NCI-H345 treated with DMSO at 0.1 percent for 48 hours (cell line): Measurements from ENCODE around the gene NEURL1.
"Not testable (repeated sequence)": the region's sequence is repeated elsewhere in the genome, so short reads cannot be mapped to it uniquely, and the experiment has no call there.

Source experiments
- DNase-seq: peaks from one replicate; lab custom pipeline; 2025; ENCODE audit not compliant: unreplicated experiment; lab: John Stamatoyannopoulos, UW

The NEURL1 gene

DNA sequence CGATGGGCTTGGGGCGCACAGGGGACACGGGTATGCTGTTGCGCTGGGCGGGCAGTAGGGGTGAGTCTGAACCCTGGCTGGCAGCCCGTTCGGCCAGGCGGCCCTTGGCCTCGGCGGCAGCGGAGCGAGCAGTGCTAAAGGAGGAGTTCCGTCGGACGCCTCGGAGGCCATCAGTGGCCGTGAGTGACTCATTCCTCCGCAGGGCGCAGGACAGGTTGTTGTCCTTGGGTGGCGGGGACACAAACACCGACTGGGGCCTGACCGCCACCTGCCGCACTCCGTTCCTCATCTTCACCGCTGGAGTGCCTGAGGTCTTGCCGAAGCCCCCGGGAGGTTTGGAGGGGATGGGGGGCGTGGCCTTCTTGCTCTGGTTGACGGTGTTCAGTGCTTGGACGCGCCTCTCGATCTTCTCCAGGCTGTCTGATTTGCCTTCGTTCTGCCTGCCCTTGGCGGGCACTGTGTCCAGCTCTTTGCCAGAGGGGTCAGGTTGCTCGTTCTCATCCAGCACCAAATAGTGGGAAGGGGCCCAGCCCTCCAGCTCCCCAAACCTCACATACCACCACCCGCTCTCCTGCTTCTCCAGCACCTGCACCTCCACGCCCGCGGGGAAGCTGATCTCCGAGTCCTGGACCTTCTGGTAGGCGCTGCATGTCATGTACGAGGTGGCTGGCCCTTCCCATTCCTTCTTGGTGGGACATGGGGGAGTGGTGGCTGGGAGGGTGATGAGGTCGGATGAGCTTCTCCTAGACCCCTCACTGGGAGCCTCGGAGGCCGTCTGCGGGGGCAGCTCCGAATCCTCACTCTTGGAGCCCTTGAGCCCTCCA lies 108.7 kb downstream of the NEURL1 start:
- DNase-seq: no peak

DNA sequence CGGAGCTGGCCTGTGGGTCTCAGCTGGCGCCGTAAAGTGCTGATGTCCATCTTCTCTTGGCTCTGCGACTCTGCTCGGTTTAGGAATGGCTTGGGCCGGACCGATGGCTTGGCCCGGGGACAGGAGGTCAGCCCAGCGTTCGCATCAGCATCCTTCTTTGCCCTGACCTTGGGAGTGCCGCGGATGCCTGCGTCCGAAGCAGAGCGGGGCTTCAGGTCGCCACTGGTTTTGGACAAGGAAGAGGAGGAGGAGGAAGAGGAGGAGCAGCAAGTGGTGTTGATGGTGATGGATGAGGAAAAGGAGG lies 109.3 kb downstream of the NEURL1 start:
- no peak for DNase-seq

DNA sequence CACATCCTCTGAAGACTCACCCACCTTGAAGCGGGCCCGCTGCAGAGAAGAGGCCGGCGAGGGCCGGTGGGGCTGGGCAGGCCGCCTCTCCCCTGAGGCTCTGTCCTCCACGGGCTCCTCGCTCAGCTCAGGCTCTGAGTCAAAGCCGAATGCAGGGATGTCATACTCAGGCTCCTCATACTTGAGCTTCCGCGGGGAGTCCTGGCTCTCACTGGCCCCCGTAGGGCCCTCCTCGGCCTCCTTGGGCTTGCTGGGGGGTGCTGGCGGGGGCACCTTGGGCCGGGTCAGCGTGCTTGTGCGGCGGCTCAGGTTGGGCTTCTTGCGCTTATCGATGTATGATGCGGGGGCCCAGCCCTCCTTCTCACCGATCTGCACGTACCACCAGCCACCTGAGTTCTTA lies 109.9 kb downstream of the NEURL1 start:
- DNase-seq: no peak

GRCh38 chr10:103605359-103606096 lies 112.0 kb downstream of the NEURL1 start:
- DNase-seq: no peak

DNA sequence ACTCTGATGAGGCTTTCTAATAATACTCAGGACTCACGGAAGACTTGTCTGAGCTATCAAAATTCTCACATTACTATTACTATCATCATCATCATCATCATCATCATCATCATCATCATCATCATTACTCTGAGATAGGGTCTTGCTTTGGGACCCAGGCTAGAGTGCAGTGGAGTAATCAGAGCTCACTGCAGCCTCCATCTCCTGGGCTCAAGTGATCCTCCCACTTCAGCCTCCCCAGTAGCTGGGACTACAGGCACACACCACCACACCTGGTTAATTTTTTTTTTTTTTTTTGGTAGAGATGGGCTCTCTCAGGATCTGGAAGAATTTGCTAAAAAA lies 112.6 kb downstream of the NEURL1 start:
- not testable (repeated sequence) for DNase-seq

DNA sequence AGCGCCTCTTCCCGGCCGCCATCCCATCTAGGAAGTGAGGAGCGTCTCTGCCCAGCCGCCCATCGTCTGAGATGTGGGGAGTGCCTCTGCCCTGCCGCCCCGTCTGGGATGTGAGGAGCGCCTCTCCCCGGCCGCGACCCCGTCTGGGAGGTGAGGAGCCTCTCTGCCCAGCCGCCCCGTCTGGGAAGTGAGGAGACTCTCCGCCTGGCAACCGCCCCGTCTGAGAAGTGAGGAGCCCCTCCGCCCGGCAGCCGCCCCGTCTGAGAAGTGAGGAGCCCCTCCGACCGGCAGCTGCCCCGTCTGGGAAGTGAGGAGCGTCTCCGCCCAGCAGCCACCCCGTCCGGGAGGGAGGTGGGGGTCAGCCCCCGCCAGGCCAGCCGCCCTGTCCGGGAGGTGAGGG lies 113.5 kb downstream of the NEURL1 start:
- DNase-seq: not testable (repeated sequence)

GRCh38 chr10:103608056-103608455 lies 114.6 kb downstream of the NEURL1 start:
- not testable (repeated sequence) for DNase-seq

DNA sequence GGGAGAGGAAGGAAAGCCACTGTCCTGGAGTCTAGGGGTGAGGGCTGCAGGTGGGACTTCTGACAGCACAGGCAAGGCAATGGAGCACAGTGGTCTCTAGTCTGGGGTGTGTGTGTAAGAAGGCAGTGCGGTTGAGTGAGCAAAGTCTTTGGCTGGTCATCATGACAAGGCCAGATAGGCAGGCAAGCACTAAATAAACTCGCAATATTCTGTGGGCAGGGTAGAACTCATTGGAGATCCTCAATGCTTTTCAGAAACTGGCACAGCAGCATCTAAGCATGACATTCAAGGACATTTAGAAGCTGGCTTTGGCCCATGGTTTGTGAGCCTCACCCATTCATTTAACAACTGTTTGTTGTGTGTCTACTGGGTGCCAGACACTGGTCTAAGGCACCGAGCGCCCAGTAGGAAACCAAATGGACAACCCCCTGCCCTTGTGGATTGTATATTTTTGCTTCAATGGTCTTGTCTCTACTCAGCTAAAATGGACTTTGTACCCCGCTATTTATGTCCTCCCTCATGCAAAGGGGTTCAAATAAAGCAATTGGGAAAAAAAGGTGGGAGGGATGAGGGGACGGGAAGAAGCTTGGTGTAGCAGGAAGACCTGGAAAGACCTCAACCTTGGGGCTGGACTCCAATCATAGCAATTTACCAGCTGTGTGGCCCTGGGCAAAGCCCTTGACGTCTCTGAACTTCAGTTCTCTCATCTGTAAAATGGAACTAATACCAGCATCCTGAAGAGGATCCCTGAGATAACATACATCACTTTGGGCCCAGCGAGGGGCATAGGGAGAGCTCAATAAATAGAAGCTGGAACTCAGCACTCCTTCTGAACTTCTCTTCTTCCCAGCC lies 116.0 kb downstream of the NEURL1 start:
- DNase-seq: no peak

DNA sequence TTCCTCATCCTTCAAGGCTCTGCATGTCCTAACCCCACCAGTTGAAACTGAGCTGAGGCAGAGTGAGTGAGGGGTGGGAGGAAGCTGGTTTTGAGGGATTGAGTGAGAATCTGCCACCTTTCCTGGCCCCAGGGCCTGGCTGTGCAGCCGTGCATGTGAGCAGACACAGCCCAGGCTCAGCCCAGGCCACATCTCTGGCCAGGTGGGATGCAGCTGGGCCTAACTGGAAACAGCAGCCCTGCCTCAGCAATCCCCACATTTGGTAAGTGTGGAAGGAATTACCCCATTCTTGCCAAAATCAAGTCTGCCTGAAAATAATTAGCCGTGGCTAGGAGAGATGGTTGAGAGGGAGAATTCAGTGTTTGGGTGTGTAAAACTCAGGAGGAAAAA lies 116.6 kb downstream of the NEURL1 start:
- no peak for DNase-seq

DNA sequence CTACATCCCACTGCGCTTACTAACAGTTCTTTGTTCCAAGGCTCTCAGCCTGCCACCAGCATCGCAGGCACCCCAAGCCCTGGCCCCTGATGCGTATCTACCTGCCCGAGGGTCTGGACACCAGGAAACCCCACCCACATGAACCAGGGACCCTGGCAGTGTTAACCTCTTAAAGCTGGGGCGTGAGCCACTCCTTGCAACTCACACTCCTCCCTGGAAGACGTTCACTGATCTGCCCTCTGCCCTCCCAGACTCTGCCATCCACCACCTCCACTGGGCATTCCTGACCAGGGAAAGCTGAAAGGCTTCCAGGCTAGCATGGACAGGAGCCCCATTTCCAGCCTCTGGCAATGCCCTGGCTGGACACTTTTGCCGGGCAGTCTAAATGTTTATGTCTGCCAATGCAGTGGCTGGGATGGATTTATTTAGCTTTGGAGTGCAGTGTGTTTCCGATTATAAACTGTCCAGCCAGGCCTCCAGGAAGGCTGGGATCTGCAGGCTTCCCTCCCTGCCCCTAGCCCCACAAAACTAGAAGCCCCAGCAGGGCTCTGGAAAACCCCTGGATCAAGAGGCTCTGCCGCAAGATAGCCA lies 117.5 kb downstream of the NEURL1 start:
- no peak for DNase-seq

GRCh38 chr10:103612462-103613365 lies 119.2 kb downstream of the NEURL1 start:
- no peak for DNase-seq

GRCh38 chr10:103613616-103614015 lies 120.1 kb downstream of the NEURL1 start:
- DNase-seq: no peak

- no peak for DNase-seq
These were observed 121.0 kb downstream of the NEURL1 start for GRCh38 chr10:103614306-103615158.

GRCh38 chr10:103616705-103617601 lies 123.4 kb downstream of the NEURL1 start:
- DNase-seq: no peak

DNA sequence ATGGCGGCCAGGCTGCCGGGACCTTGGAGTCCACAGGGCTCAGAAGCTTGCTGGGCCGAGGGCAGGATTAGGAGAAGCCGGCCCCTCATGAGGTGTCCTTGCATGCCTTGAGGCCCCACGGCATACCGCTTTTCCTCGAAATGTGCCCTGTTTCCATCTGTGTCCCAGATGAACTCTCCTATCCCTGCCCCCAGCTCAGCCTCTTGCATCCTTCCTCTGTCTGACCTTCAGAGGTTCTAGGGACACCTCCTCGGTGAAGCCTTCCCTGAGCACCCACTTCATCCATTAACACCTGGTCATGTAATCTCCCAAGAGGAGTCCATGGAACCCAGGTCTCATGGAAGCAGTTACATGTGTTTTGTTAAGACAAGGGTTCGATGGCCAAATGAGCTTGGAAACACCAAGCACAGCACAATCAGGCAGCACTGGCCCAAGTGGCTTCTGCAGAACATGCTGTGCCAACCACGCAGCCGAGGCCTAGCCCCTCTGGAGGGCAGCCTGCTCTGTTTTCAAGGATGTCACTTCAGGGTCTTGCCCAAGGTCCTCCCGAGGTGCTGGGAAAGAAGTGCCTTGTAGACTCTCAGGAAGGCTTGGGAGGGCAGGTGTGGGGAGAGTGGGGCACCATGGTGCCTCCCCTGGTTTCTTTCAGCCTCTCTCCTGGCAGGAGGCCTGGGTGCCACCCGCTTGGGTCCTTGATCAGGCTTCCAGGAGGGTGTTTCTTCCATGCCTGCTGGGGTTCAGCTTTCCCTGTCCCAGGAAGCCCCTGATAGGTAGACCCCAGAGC lies 124.3 kb downstream of the NEURL1 start:
- DNase-seq: no peak

GRCh38 chr10:103618575-103619423 lies 125.3 kb downstream of the NEURL1 start:
- DNase-seq: no peak
